GM18526 (cell line): ENCODE results near the gene CYB5R4.

Source experiments
- POLR2A ChIP-seq: IDR thresholded peaks from 3 replicates; pipeline ENCODE4 v1.6.1; 2011; ENCODE audit not compliant: insufficient read length; ENCODE audit errors: extremely low read depth

CYB5R4 gene, protein sequence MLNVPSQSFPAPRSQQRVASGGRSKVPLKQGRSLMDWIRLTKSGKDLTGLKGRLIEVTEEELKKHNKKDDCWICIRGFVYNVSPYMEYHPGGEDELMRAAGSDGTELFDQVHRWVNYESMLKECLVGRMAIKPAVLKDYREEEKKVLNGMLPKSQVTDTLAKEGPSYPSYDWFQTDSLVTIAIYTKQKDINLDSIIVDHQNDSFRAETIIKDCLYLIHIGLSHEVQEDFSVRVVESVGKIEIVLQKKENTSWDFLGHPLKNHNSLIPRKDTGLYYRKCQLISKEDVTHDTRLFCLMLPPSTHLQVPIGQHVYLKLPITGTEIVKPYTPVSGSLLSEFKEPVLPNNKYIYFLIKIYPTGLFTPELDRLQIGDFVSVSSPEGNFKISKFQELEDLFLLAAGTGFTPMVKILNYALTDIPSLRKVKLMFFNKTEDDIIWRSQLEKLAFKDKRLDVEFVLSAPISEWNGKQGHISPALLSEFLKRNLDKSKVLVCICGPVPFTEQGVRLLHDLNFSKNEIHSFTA

GRCh38 chr6:83859410-83860358 is at the start of gene CYB5R4:
CYB5R4 (plus strand) TSS chr6:83859689; CDS start chr6:83859783, 94 bp downstream.
- TF ChIP-seq POLR2A = peak; percentile 92

DNA sequence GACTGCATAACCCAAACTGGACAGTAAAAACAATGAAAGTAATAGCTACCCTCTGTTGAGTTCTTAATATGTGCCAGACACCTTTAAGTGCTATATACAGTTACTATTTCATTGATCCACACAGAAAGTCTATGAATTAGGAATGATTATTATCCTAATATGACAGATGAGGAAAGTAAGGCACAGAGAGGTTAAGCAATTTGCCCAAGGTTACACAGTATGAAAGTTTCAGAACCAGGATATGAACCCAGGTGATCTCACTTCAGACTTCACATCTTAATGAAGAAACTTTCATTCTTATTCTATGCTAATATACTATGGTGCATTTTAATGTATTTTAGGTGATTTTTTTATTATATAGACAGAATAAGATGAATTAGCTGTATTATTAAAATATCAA is 46.9 kb upstream of the CYB5R4 start:
- no peak for TF ChIP-seq POLR2A

GRCh38 chr6:83815631-83816272 is 43.7 kb upstream of the CYB5R4 start:
- no peak for TF ChIP-seq POLR2A

- no peak for TF ChIP-seq POLR2A
Measured at GRCh38 chr6:83822629-83823169, 36.8 kb upstream of the CYB5R4 start.

GRCh38 chr6:83824388-83824801 is 35.1 kb upstream of the CYB5R4 start:
- no peak for TF ChIP-seq POLR2A

DNA sequence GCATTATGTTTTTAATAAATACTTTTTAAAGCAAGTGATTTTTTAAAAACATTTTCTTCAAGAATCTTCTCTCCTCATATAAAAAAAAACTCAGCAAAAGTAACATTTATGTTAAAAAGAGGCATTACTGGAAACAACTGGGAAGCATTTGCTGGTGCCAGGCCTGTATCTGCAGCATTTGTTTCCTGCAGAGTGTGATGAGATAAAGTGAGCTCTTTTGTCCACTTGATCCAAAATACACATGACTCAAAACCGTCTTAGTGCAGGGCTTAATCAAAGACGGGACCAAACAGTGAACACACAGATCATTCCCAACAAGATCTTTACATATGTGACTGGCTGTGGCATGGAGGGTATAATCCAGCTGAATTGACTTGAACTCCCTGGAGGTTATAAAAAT is 34.7 kb upstream of the CYB5R4 start:
- no peak for TF ChIP-seq POLR2A

DNA sequence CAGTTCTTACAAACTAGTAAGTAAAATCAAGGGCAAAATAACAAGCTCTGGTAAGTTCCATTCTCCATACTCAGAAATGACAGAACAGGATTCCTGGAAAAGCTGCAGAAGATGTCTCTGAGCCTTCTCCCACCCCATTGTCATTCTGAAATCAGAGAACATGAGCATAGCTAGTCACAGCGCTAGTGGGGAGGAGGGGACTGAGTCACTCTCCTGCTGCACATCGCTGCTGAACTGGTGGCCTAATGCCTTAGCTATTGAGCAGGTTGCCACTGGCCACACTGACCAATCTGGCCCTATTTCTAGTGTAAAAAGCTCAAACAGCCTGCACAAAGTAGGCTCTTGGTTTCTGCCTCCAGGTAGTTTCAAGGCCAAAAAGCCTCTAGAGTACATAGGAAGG is 32.4 kb upstream of the CYB5R4 start:
- TF ChIP-seq POLR2A = no peak

- TF ChIP-seq POLR2A = no peak
Measured at GRCh38 chr6:83838727-83839126, 20.8 kb upstream of the CYB5R4 start.

- TF ChIP-seq POLR2A = no peak
Measured at GRCh38 chr6:83844170-83844569, 15.3 kb upstream of the CYB5R4 start.

GRCh38 chr6:83846291-83846690 is 13.2 kb upstream of the CYB5R4 start:
- TF ChIP-seq POLR2A = no peak

DNA sequence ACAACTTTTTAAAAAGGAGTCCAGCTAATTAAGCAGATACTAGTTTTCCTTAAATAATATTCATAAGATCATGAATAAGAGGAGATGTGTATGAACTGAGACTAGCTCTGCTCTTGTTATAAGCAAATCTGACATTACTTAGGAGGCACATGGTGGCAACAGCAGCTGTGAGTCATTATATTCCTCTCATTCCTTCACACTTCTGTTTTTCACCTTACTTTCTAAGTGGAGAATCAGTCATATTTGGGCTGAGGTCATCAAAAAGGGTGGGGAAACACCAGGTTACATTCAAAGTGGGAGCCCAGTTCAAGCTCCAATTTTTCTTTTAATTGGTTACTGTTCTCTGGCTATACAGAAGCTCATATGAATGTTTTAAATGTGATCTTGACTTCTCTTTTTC is 12.3 kb upstream of the CYB5R4 start:
- TF ChIP-seq POLR2A = no peak

GRCh38 chr6:83849127-83849526 is 10.4 kb upstream of the CYB5R4 start:
- TF ChIP-seq POLR2A = no peak

DNA sequence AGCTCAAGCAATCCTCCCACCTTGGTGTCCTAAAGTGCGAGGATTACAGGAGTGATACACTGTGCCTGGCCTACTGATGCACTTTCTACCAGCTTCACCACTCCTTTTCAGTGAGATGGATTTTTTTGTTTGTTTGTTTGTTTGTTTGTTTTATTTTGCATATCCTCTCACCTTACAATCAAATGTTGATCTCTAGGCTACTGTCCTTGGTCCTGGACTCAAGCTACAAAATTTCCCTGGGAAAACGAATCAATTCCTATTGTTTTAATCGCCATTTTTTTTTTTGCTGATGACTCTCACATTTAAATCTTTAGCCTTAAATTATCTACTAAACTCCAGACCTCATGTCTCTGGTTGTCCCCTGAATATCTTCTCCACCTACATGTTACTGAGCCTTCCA is 9.9 kb upstream of the CYB5R4 start:
- TF ChIP-seq POLR2A = no peak

DNA sequence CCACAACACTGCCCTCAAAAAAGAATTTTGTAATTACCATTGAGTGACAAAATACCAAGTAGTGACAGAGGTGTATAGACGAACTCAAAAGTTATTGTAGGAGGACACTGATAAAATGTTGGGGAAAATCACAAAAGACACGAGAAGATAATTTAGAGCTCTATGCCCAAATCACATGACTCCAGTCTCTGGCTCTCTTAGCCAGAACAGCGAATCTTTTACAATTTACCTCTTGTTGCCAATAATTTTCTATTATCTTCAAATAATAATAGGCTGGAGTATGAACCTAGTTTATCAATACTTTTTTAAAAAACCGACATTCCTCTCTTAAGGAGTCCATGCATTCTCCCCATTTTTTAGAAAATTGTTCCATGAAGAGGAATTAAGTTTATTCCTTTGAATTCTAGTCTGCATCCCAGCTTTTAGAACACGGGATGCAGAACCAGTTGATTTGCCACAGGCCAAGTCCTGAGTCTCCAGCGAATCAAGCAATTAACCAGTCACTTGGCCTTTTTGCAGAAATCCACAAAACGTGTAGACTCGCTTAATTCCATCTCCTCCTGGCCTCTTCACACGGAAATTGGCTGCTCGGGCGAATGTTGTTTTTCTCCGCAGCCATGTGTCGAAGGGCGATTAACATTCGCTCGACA is 6.8 kb upstream of the CYB5R4 start:
- no peak for TF ChIP-seq POLR2A
